A549 treated with ZK216348 at 1 μM for 4 hours (cell line): ENCODE measurements around the gene OAS2. TPM values are rescaled to one million over a fixed set of nuclear protein-coding genes. Genes with fewer than 3 reads are reported as not detected.

ENCODE experiments used
- total RNA-seq: library from RNA; stranded (reverse); fragments of 200-300 nt; extraction: Qiagen RNA extraction; gene quantifications from 5 replicates; pipeline ENCODE4 v1.2.3, GENCODE V29; 2022; ENCODE audit warnings: low read depth

The OAS2 gene, protein sequence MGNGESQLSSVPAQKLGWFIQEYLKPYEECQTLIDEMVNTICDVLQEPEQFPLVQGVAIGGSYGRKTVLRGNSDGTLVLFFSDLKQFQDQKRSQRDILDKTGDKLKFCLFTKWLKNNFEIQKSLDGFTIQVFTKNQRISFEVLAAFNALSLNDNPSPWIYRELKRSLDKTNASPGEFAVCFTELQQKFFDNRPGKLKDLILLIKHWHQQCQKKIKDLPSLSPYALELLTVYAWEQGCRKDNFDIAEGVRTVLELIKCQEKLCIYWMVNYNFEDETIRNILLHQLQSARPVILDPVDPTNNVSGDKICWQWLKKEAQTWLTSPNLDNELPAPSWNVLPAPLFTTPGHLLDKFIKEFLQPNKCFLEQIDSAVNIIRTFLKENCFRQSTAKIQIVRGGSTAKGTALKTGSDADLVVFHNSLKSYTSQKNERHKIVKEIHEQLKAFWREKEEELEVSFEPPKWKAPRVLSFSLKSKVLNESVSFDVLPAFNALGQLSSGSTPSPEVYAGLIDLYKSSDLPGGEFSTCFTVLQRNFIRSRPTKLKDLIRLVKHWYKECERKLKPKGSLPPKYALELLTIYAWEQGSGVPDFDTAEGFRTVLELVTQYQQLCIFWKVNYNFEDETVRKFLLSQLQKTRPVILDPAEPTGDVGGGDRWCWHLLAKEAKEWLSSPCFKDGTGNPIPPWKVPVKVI
- 0.16 to 0.44 TPM (median 0.28 TPM) in 5 replicates for total RNA-seq

GRCh38 chr12:112978163-112979040, at the start of gene OAS2:
Gene OAS2, plus strand, starts transcription at chr12:112978519. Its CDS starts 90 bp downstream, at chr12:112978609.

GRCh38 chr12:112937741-112938719, 40.3 kb upstream of the OAS2 start, which contains the start of gene OAS3:
Gene OAS3, plus strand, starts transcription at chr12:112938474. Its CDS starts 57 bp downstream, at chr12:112938531.

GRCh38 chr12:113056631-113057488, 78.5 kb downstream of the OAS2 start, which contains the start of gene DTX1:
Gene DTX1, plus strand, starts transcription at chr12:113056730. Its CDS starts 1,463 bp downstream, at chr12:113058193.

Other genes with a start within 250 kb of the OAS2 start
- 0.14 to 0.57 TPM (median 0.21 TPM) in 5 replicates for gene RPH3A, start 186.8 kb upstream of the OAS2 start, total RNA-seq
- 34.2 to 68.6 TPM (median 48.8 TPM) in 5 replicates for gene OAS1, start 71.6 kb upstream of the OAS2 start, total RNA-seq
- gene OAS3, start 40.0 kb upstream of the OAS2 start, total RNA-seq: 21.2 to 29.5 TPM (median 25.8 TPM) in 5 replicates
- 0.27 to 1.2 TPM (median 0.40 TPM) in 5 replicates for gene DTX1, start 78.2 kb downstream of the OAS2 start, total RNA-seq
- 0.17 to 0.51 TPM (median 0.22 TPM) in 5 replicates for gene RASAL1, start 157.2 kb downstream of the OAS2 start, total RNA-seq
- 0.20 TPM in 1 of 5 replicates, not detected in the others for gene CFAP73, start 171.2 kb downstream of the OAS2 start, total RNA-seq
- 53.9 to 78.5 TPM (median 72.6 TPM) in 5 replicates for gene DDX54, start 207.0 kb downstream of the OAS2 start, total RNA-seq
- gene RITA1, start 207.2 kb downstream of the OAS2 start, total RNA-seq: 19.8 to 35.9 TPM (median 31.9 TPM) in 5 replicates
- 13.0 to 22.8 TPM (median 20.1 TPM) in 5 replicates for gene TPCN1, start 242.9 kb downstream of the OAS2 start, total RNA-seq